Right ventricle myocardium superior (tissue), 1 donor: Measurements from ENCODE around the gene PPEF1. TPM values are rescaled to one million over a fixed set of nuclear protein-coding genes. Genes with fewer than 3 reads are reported as not detected.

Experiments
- ATAC-seq: fragments of 200-7000 bp; cut with Tn5 transposase; one replicate; pipeline ENCODE4 v1.9.1; 2020; ENCODE audit warnings: mild to moderate bottlenecking; ENCODE audit not compliant: poor library complexity
- DNase-seq: peaks from one replicate; pipeline ENCODE4 v3.0.0-alpha.2; 2020
- intact Hi-C: fragments of 100-400 bp; cut with DNase I; formaldehyde crosslinking; loops from one replicate; pipeline ENCODE4 v1.11.2; 2022
- total RNA-seq: library from RNA; stranded (reverse); fragmentation: NEBNext Ultra II Directional; extraction: Animal tissue kit (Norgen Biotek cat#: 25700); gene quantifications from one replicate; pipeline ENCODE4 v1.2.1, GENCODE V29; 2021
- donor health status: DM: no; HTN: yes; CAD: no; lungs with severe emphysema.

Gene PPEF1
- total RNA-seq, 1 donor from 2014 or later, result 0.30 TPM

- peak; percentile 61 for ATAC-seq
- intact Hi-C loops, result no loop called here
These were observed 164.5 kb downstream of the PPEF1 start for GRCh38 chrX:18871970-18872369.

GRCh38 chrX:18872621-18873020 is 165.2 kb downstream of the PPEF1 start:
- intact Hi-C loops, result no loop called here
- DNase-seq (no peak), ATAC-seq (peak; percentile 43)

More at GRCh38 chrX:18871970-18872369, 164.5 kb downstream of the PPEF1 start:
- no peak for DNase-seq

- intact Hi-C loops, result no loop called here
These were observed 165.8 kb downstream of the PPEF1 start for GRCh38 chrX:18873189-18873791.

GRCh38 chrX:18873836-18874235 is 166.4 kb downstream of the PPEF1 start:
- DNase-seq, result no peak
- intact Hi-C loops, result no loop called here
- ATAC-seq, result no peak

More at GRCh38 chrX:18873189-18873791, 165.8 kb downstream of the PPEF1 start:
- DNase-seq (no peak), ATAC-seq (peak; percentile 85)

GRCh38 chrX:18874560-18875255 is 167.3 kb downstream of the PPEF1 start:
- intact Hi-C loops, result no loop called here
- DNase-seq, result no peak
- no peak for ATAC-seq

GRCh38 chrX:18875256-18875878 is 167.9 kb downstream of the PPEF1 start:
- ATAC-seq, result no peak
- intact Hi-C loops, result no loop called here
- no peak for DNase-seq

GRCh38 chrX:18877469-18877868 is 170.0 kb downstream of the PPEF1 start:
- DNase-seq (no peak), ATAC-seq (no peak)
- intact Hi-C loops, result no loop called here

Other genes with a start within 250 kb of the PPEF1 start
- gene RS1, start 35.5 kb upstream of the PPEF1 start, total RNA-seq, result not detected